Measurements from ENCODE around the gene SLC12A8.

Gene SLC12A8

GRCh38 chr3:125219261-125219701 lies 6.7 kb upstream of the SLC12A8 start:
- TF ChIP-seq, protein P1, sequence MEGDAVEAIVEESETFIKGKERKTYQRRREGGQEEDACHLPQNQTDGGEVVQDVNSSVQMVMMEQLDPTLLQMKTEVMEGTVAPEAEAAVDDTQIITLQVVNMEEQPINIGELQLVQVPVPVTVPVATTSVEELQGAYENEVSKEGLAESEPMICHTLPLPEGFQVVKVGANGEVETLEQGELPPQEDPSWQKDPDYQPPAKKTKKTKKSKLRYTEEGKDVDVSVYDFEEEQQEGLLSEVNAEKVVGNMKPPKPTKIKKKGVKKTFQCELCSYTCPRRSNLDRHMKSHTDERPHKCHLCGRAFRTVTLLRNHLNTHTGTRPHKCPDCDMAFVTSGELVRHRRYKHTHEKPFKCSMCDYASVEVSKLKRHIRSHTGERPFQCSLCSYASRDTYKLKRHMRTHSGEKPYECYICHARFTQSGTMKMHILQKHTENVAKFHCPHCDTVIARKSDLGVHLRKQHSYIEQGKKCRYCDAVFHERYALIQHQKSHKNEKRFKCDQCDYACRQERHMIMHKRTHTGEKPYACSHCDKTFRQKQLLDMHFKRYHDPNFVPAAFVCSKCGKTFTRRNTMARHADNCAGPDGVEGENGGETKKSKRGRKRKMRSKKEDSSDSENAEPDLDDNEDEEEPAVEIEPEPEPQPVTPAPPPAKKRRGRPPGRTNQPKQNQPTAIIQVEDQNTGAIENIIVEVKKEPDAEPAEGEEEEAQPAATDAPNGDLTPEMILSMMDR (IDR thresholded peaks at IDR 0.05; ENCODE audit: extremely low read depth, missing control alignments), result no peak
- DNase-seq (ENCODE audit: low spot score), result no peak

DNA sequence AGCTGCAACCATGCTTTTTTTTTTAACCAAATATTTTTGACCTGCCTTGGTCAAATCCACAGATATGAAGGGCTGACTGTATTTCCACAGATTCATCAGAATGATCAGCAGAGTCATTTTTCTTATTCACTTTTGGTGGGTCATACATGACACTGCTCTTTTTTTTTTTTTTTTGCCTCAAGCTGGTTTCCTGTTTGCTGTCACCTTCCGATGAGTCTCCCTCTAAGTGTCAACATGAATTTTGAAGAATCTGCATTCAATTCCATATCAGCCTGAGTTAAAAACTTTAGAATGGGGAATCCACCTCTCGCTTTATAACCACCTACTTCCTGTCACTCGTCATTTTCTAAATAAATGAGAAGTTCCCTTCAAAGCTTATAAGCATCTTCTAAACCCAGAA lies 2.2 kb upstream of the SLC12A8 start:
- DNase-seq (ENCODE audit: low spot score), result peak; percentile 56
- TF ChIP-seq, protein P1 (IDR thresholded peaks at IDR 0.05; ENCODE audit: extremely low read depth, missing control alignments), result no peak

DNA sequence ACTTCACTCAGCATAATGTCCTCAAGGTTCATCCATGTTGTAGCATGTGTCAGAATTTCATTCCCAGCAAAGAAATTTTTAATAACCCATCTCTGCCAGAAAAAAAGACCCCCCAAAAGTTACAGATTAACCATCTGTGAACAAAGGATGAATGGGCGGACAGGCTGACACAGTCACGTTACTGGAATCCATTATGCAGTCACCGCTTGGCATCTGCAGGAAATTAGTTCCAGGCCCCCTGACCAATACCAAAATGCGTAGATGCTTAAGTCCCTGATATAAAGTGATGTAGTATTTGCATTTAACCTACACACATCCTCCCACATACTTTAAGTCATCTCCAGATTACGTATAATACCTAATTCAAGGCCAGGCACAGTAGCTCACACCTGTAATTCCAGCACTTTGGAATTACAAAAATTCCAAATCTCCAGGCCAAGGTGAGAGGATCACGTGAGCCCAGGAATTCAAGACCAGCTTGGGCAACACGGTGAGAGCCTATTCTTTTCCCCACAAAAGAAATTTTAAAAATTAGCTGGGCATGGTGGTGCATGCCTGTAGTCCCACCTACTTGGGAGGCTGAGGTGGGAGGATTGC lies 1.5 kb upstream of the SLC12A8 start:
- no peak for DNase-seq (ENCODE audit: low spot score)
- TF ChIP-seq, protein P1 (IDR thresholded peaks at IDR 0.05; ENCODE audit: extremely low read depth, missing control alignments), result no peak

GRCh38 chr3:125213364-125213755 lies 812 bp upstream of the SLC12A8 start:
- DNase-seq (ENCODE audit: low spot score), result no peak
- TF ChIP-seq, protein P1 (IDR thresholded peaks at IDR 0.05; ENCODE audit: extremely low read depth, missing control alignments), result no peak

GRCh38 chr3:125212091-125212508 lies 448 bp downstream of the SLC12A8 start:
- TF ChIP-seq, protein P1 (IDR thresholded peaks at IDR 0.05; ENCODE audit: extremely low read depth, missing control alignments), result no peak
- peak; percentile 50 for DNase-seq (ENCODE audit: low spot score)

GRCh38 chr3:125211523-125212090 lies 941 bp downstream of the SLC12A8 start:
- DNase-seq (ENCODE audit: low spot score), result no peak
- TF ChIP-seq, protein P1 (IDR thresholded peaks at IDR 0.05; ENCODE audit: extremely low read depth, missing control alignments), result no peak

DNA sequence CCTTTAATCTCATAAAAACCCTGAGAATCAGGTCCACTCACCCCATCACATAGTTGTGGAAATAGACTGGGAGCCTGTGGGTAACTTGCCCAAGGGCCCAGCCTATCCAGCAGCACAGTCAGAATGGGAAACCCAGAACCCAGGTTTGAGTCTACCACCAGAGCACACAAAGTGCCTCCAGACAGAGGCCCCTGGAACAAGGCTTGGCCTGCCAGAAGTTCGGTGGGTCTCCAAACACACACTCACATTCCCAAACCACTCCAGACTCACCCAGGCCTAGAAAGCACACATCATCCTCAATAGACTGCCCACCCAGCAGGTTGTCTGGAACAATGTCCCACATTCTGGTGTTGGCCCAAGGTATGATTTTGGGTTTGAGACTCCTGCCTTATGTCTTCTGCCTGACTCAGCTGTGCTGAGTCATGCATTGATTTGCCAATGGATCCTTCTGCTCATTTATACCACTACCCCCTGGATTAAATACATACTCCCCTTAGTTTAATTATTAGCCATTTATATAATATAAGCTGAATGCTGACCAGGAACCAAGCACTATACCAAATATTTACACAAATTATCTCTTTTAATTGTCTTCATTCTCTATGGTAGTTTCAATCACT lies 4.5 kb downstream of the SLC12A8 start:
- DNase-seq (ENCODE audit: low spot score), result peak; percentile 3
- TF ChIP-seq, protein P1 (IDR thresholded peaks at IDR 0.05; ENCODE audit: extremely low read depth, missing control alignments), result no peak

Data from GM20000 (cell line).